NCI-H2227 (cell line): Measurements from ENCODE around the gene TPP2.
A peak's percentile ranks its signal among the peaks of the same experiment; 100 is the strongest.

Source experiments
- DNase-seq: peaks from one replicate; lab custom pipeline; 2025; ENCODE audit not compliant: unreplicated experiment; lab: John Stamatoyannopoulos, UW

Gene TPP2

GRCh38 chr13:102692491-102692826, 95.7 kb downstream of the TPP2 start:
- DNase-seq: no peak

- no peak for DNase-seq
These were observed 96.5 kb downstream of the TPP2 start for GRCh38 chr13:102693250-102693649.

- no peak for DNase-seq
These were observed 97.0 kb downstream of the TPP2 start for GRCh38 chr13:102693776-102694175.

- DNase-seq: no peak
These were observed 98.2 kb downstream of the TPP2 start, which contains the start of gene METTL21C for GRCh38 chr13:102694937-102695336. TSS of gene METTL21C (minus strand) at chr13:102695044. CDS start at chr13:102694498, 546 bp downstream.

- no peak for DNase-seq
These were observed 99.7 kb downstream of the TPP2 start for GRCh38 chr13:102696465-102696864.

GRCh38 chr13:102697264-102697663, 100.5 kb downstream of the TPP2 start:
- DNase-seq: no peak

- no peak for DNase-seq
These were observed 101.3 kb downstream of the TPP2 start for GRCh38 chr13:102697929-102698648.

GRCh38 chr13:102698649-102698980, 101.8 kb downstream of the TPP2 start:
- no peak for DNase-seq

GRCh38 chr13:102699504-102699903, 102.7 kb downstream of the TPP2 start:
- DNase-seq: no peak

- peak; percentile 3 for DNase-seq
These were observed 103.6 kb downstream of the TPP2 start for GRCh38 chr13:102700088-102701031.

- no peak for DNase-seq
These were observed 104.5 kb downstream of the TPP2 start for GRCh38 chr13:102701331-102701730.

GRCh38 chr13:102702965-102703725, 106.4 kb downstream of the TPP2 start:
- DNase-seq: no peak

- no peak for DNase-seq
These were observed 106.9 kb downstream of the TPP2 start for GRCh38 chr13:102703726-102704035.

GRCh38 chr13:102704238-102705058, 107.7 kb downstream of the TPP2 start:
- no peak for DNase-seq

GRCh38 chr13:102707467-102707866, 110.7 kb downstream of the TPP2 start:
- no peak for DNase-seq

- no peak for DNase-seq
These were observed 111.4 kb downstream of the TPP2 start for GRCh38 chr13:102708211-102708610.

- DNase-seq: no peak
These were observed 112.2 kb downstream of the TPP2 start for GRCh38 chr13:102708991-102709390.

GRCh38 chr13:102709536-102709935, 112.8 kb downstream of the TPP2 start:
- no peak for DNase-seq

GRCh38 chr13:102710261-102710679, 113.5 kb downstream of the TPP2 start:
- DNase-seq: no peak

GRCh38 chr13:102715447-102715846, 118.7 kb downstream of the TPP2 start:
- no peak for DNase-seq

GRCh38 chr13:102718746-102719145, 122.0 kb downstream of the TPP2 start:
- no peak for DNase-seq
